DOHH2 (cell line): ENCODE measurements around the gene TCERG1.

Source experiments
- H3F3A ChIP-seq: fragments of 200-600 bp; sonication (generic), shearing (Covaris generic); 2 replicates; pipeline ENCODE4 v1.6.0; 2016; ENCODE audit warnings: antibody characterized with exemption, mild to moderate bottlenecking; ENCODE audit not compliant: control insufficient read depth, insufficient read depth
- H3K27ac ChIP-seq: fragments of 200-600 bp; sonication (generic); 2 replicates; pipeline ENCODE4 v1.5.1; 2014; ENCODE audit warnings: low read depth, mild to moderate bottlenecking, low read length, moderate library complexity
- H3K27me3 ChIP-seq: fragments of 200-600 bp; sonication (generic); 2 replicates; pipeline ENCODE4 v1.6.1; 2014; ENCODE audit warnings: mild to moderate bottlenecking, low read length, mixed read lengths; ENCODE audit not compliant: control insufficient read depth
- H3K36me3 ChIP-seq: fragments of 200-600 bp; sonication (generic); 2 replicates; pipeline ENCODE4 v1.6.1; 2014; ENCODE audit warnings: mild to moderate bottlenecking, low read length, moderate library complexity, mixed read lengths; ENCODE audit not compliant: control insufficient read depth
- H3K4me1 ChIP-seq: fragments of 200-600 bp; sonication (generic); 2 replicates; pipeline ENCODE4 v1.6.1; 2014; ENCODE audit warnings: mild to moderate bottlenecking, low read length, mixed read lengths; ENCODE audit not compliant: control insufficient read depth
- H3K4me2 ChIP-seq: fragments of 200-600 bp; sonication (generic); 2 replicates; pipeline ENCODE4 v1.6.0; 2014; ENCODE audit warnings: mild to moderate bottlenecking, low read length, moderate library complexity
- H3K4me3 ChIP-seq: fragments of 200-600 bp; sonication (generic); 2 replicates; pipeline ENCODE4 v1.5.1; 2014; ENCODE audit warnings: mild to moderate bottlenecking, low read length, mixed read lengths
- H3K79me2 ChIP-seq: fragments of 200-600 bp; sonication (generic); 2 replicates; pipeline ENCODE4 v1.6.1; 2014; ENCODE audit warnings: mild to moderate bottlenecking, low read length, mixed read lengths; ENCODE audit not compliant: control insufficient read depth
- H3K9me2 ChIP-seq: fragments of 200-600 bp; sonication (generic); replicated peaks from 2 replicates; pipeline ENCODE4 v1.6.1; 2014; ENCODE audit warnings: mild to moderate bottlenecking, low read length, mixed read lengths; ENCODE audit not compliant: control insufficient read depth
- H3K9me3 ChIP-seq: fragments of 200-600 bp; sonication (generic); 2 replicates; pipeline ENCODE4 v1.6.1; 2014; ENCODE audit warnings: antibody characterized with exemption, low read length, mixed read lengths; ENCODE audit not compliant: control insufficient read depth, insufficient read depth
- H4K20me1 ChIP-seq: fragments of 200-600 bp; sonication (generic); 2 replicates; pipeline ENCODE4 v1.6.0; 2014; ENCODE audit warnings: low read depth, mild to moderate bottlenecking, antibody characterized with exemption, low read length, moderate library complexity; ENCODE audit not compliant: control insufficient read depth, insufficient read depth
- EZH2phosphoT487 ChIP-seq: fragments of 200-600 bp; sonication (generic); IDR thresholded peaks from 2 replicates; pipeline ENCODE4 v1.6.1; 2017; ENCODE audit warnings: borderline replicate concordance, mild to moderate bottlenecking, antibody characterized with exemption, low read length, moderate library complexity, mixed read lengths
- TF ChIP-seq, protein P1 (sequence below): fragments of 200-600 bp; sonication (generic); IDR thresholded peaks from one replicate; pipeline ENCODE4 v1.5.1; 2014; ENCODE audit warnings: antibody characterized with exemption, mild to moderate bottlenecking, low read depth, low read length; ENCODE audit not compliant: poor library complexity, severe bottlenecking

Gene TCERG1

GRCh38 chr5:146458894-146459293, 11.8 kb downstream of the TCERG1 start:
- no peaks in the 10 kb centered on the region for H3K9me3 ChIP-seq
- H3F3A ChIP-seq = 0 out of 2 replicates have a peak, but pooled peaks cover 2% of the 10 kb centered on the region
- no peak for TF ChIP-seq EZH2phosphoT487
- TF ChIP-seq, protein P1, sequence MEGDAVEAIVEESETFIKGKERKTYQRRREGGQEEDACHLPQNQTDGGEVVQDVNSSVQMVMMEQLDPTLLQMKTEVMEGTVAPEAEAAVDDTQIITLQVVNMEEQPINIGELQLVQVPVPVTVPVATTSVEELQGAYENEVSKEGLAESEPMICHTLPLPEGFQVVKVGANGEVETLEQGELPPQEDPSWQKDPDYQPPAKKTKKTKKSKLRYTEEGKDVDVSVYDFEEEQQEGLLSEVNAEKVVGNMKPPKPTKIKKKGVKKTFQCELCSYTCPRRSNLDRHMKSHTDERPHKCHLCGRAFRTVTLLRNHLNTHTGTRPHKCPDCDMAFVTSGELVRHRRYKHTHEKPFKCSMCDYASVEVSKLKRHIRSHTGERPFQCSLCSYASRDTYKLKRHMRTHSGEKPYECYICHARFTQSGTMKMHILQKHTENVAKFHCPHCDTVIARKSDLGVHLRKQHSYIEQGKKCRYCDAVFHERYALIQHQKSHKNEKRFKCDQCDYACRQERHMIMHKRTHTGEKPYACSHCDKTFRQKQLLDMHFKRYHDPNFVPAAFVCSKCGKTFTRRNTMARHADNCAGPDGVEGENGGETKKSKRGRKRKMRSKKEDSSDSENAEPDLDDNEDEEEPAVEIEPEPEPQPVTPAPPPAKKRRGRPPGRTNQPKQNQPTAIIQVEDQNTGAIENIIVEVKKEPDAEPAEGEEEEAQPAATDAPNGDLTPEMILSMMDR = no peak
- no peaks in the 10 kb centered on the region for H3K9me2 ChIP-seq
- H3K79me2 ChIP-seq = peaks cover 91% of the 10 kb centered on the region
- no peak overlapping the region for H3K27ac ChIP-seq
- H4K20me1 ChIP-seq = peaks cover 22% of the 10 kb centered on the region
- peaks cover 96% of the 10 kb centered on the region for H3K36me3 ChIP-seq
- no peak overlapping the region for H3K4me2 ChIP-seq
- H3K27me3 ChIP-seq = no peaks in the 10 kb centered on the region
- H3K4me3 ChIP-seq = no peak overlapping the region
- no peaks in the 10 kb centered on the region for H3K4me1 ChIP-seq

DNA sequence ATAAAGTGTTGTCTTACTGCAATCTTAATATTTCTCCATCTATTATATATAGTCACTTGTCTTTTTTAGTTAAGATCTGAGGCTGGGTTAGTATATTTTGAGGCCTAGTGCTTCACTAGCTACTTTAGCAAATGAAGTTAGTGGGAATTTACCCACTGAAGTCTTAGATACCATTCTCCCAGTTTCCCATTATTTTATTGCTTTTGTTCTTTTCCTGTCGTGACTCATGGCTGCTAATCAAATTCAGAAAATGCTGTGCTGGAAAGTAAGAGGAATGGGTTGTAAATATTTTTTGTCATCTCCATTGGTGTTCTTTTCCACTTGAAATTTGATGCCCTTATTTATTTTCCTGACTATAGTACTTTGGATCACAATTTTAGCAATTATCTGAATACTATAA, 14.2 kb downstream of the TCERG1 start:
- Histone ChIP-seq H3K36me3 (peaks cover 92% of the 10 kb centered on the region), H3F3A (0 out of 2 replicates have a peak, but pooled peaks cover 3% of the 10 kb centered on the region), H3K79me2 (peaks cover 88% of the 10 kb centered on the region), H3K4me2 (no peak overlapping the region), H3K9me2 (no peaks in the 10 kb centered on the region), H3K4me1 (no peaks in the 10 kb centered on the region), H3K27ac (no peak overlapping the region), H3K4me3 (no peak overlapping the region), H4K20me1 (peaks cover 8% of the 10 kb centered on the region), H3K27me3 (no peaks in the 10 kb centered on the region), H3K9me3 (no peaks in the 10 kb centered on the region)
- no peak for TF ChIP-seq EZH2phosphoT487
- TF ChIP-seq, protein P1 = no peak

DNA sequence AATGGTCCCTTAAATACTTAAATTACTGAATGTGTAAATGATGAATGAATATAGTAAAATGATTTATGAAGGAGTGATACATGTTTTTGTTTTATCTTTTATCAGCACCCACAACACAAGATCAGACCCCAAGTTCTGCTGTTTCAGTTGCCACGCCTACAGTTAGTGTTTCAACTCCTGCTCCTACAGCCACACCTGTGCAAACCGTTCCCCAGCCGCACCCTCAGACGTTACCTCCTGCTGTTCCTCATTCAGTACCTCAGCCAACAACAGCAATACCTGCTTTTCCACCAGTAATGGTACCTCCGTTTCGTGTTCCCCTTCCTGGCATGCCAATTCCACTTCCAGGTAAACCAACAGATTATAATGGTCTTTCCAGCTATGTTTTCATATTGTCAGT, 16.3 kb downstream of the TCERG1 start:
- TF ChIP-seq, protein P1 = no peak
- Histone ChIP-seq H3K4me3 (no peak overlapping the region), H3K79me2 (peaks cover 94% of the 10 kb centered on the region), H3K36me3 (peaks cover 92% of the 10 kb centered on the region), H3K27ac (no peak overlapping the region), H3F3A (0 out of 2 replicates have a peak, but pooled peaks cover 4% of the 10 kb centered on the region), H3K9me2 (no peaks in the 10 kb centered on the region), H3K4me1 (no peaks in the 10 kb centered on the region), H4K20me1 (peaks cover 10% of the 10 kb centered on the region; the same call in 1 of the 2 replicates), H3K9me3 (no peaks in the 10 kb centered on the region), H3K27me3 (no peaks in the 10 kb centered on the region), H3K4me2 (no peak overlapping the region)
